Endodermal cell (in vitro differentiated cells): ENCODE results near the gene PAK1. TPM values are rescaled to one million over a fixed set of nuclear protein-coding genes. Genes with fewer than 3 reads are reported as not detected.

Source experiments
- DNase-seq: peaks from one replicate; pipeline ENCODE4 v3.0.0-alpha.2; 2017
- H3K27ac ChIP-seq: 2 replicates; pipeline ENCODE4 v1.5.1; 2013; ENCODE audit warnings: mild to moderate bottlenecking, low read depth, low read length, moderate library complexity
- H3K27me3 ChIP-seq: 2 replicates; pipeline ENCODE4 v1.6.1; 2013; ENCODE audit warnings: mild to moderate bottlenecking, low read length, moderate library complexity; ENCODE audit not compliant: insufficient read depth, control insufficient read depth, poor library complexity, severe bottlenecking
- H3K36me3 ChIP-seq: 2 replicates; pipeline ENCODE4 v1.7.0; 2013; ENCODE audit warnings: mild to moderate bottlenecking, low read length, moderate library complexity; ENCODE audit not compliant: control insufficient read depth, insufficient read depth
- H3K4me1 ChIP-seq: one replicate; pipeline ENCODE4 v1.7.0; 2013; ENCODE audit warnings: low read length; ENCODE audit not compliant: control insufficient read depth, insufficient read depth
- H3K4me3 ChIP-seq: 2 replicates; pipeline ENCODE4 v1.5.1; 2013; ENCODE audit warnings: mild to moderate bottlenecking, low read length, moderate library complexity
- H3K9ac ChIP-seq: 2 replicates; pipeline ENCODE4 v1.6.1; 2013; ENCODE audit warnings: mild to moderate bottlenecking, low read length, moderate library complexity; ENCODE audit not compliant: poor library complexity, severe bottlenecking; ENCODE audit errors: extremely low read depth
- H3K9me3 ChIP-seq: 2 replicates; pipeline ENCODE4 v1.6.1; 2013; ENCODE audit warnings: mild to moderate bottlenecking, low read length, moderate library complexity; ENCODE audit not compliant: control insufficient read depth
- H3K27ac Mint-ChIP-seq: 2 replicates; pipeline ENCODE4 v1.8.0; 2020; ENCODE audit warnings: mixed read lengths
- H3K27me3 Mint-ChIP-seq: 2 replicates; pipeline ENCODE4 v1.8.0; 2021; ENCODE audit warnings: mild to moderate bottlenecking, mixed read lengths; ENCODE audit not compliant: insufficient read depth
- H3K36me3 Mint-ChIP-seq: 2 replicates; pipeline ENCODE4 v1.8.0; 2020; ENCODE audit warnings: low read depth, mixed read lengths
- H3K4me1 Mint-ChIP-seq: 2 replicates; pipeline ENCODE4 v1.8.0; 2020; ENCODE audit warnings: mixed read lengths
- H3K4me3 Mint-ChIP-seq: 2 replicates; pipeline ENCODE4 v1.8.0; 2020; ENCODE audit warnings: mild to moderate bottlenecking, moderate library complexity, mixed read lengths
- H3K9me3 Mint-ChIP-seq: 2 replicates; pipeline ENCODE4 v1.8.0; 2020; ENCODE audit warnings: mild to moderate bottlenecking, mixed read lengths
- CTCF ChIP-seq: fragments of 200-600 bp; sonication (generic); conservative IDR thresholded peaks from 2 replicates; pipeline ENCODE4 v1.5.0; 2021; ENCODE audit warnings: antibody characterized with exemption, mild to moderate bottlenecking
- WGBS, 2 experiments: methylation state at CpG; one replicate each; pipeline versions ENCODE4 v1.1.5 to v1.1.7; 2013; ENCODE audit warnings: missing lambda C conversion rate in 2 of 2, mixed read lengths in 1 of 2; ENCODE audit not compliant: insufficient coverage in 1 of 2, insufficient read length in 1 of 2; 5-methylcytosine and 5-hydroxymethylcytosine counted together
- total RNA-seq, 2 donors: library from RNA; stranded (reverse); fragmentation: NEBNext Ultra II Directional in 1 of 2; extraction: Animal tissue kit (Norgen Biotek cat#: 25700) in 1 of 2; gene quantifications; 2 replicates in 1 of 2; 3 replicates in 1 of 2; pipeline ENCODE4 v1.2.1, GENCODE V29; 2021

The PAK1 gene
- total RNA-seq, 2 donors from 2014 or later: 91.3 to 94.9 TPM

GRCh38 chr11:77506857-77507256, 33.0 kb upstream of the PAK1 start:
- Histone ChIP-seq H3K36me3 (no peaks in the 10 kb centered on the region), H3K9ac (no peak overlapping the region), H3K27ac (no peak overlapping the region), H3K4me3 (no peak overlapping the region), H3K27me3 (no peaks in the 10 kb centered on the region), H3K9me3 (no peaks in the 10 kb centered on the region), H3K4me1 (no peaks in the 10 kb centered on the region)
- Mint-ChIP-seq H3K9me3 (peaks cover 9% of the 10 kb centered on the region), H3K27ac (no peak overlapping the region), H3K4me1 (peaks cover 2% of the 10 kb centered on the region), H3K36me3 (no peaks in the 10 kb centered on the region), H3K27me3 (peaks cover 2% of the 10 kb centered on the region), H3K4me3 (no peak overlapping the region)
- 92 to 93% methylated on average over 2 of the region's 2 CpGs for whole genome bisulfite sequencing, 2 experiments
- no peak for DNase-seq
- no peak for TF ChIP-seq CTCF

- no peak for TF ChIP-seq CTCF
- H3K4me3 ChIP-seq: no peak overlapping the region
- Mint-ChIP-seq H3K4me1 (peaks cover 2% of the 10 kb centered on the region), H3K27ac (no peak overlapping the region), H3K27me3 (peaks cover 2% of the 10 kb centered on the region), H3K4me3 (no peak overlapping the region), H3K36me3 (no peaks in the 10 kb centered on the region), H3K9me3 (peaks cover 9% of the 10 kb centered on the region)
- H3K9ac ChIP-seq: no peak overlapping the region
- no peaks in the 10 kb centered on the region for H3K27me3 ChIP-seq
- H3K9me3 ChIP-seq: no peaks in the 10 kb centered on the region
- no peaks in the 10 kb centered on the region for H3K4me1 ChIP-seq
- WGBS, 2 experiments: 83 to 100% methylated on average over 1 to 3 of the region's 3 CpGs
- no peak for DNase-seq
- H3K27ac ChIP-seq: no peak overlapping the region
- H3K36me3 ChIP-seq: no peaks in the 10 kb centered on the region
Measured at GRCh38 chr11:77505956-77506355, 32.1 kb upstream of the PAK1 start.

DNA sequence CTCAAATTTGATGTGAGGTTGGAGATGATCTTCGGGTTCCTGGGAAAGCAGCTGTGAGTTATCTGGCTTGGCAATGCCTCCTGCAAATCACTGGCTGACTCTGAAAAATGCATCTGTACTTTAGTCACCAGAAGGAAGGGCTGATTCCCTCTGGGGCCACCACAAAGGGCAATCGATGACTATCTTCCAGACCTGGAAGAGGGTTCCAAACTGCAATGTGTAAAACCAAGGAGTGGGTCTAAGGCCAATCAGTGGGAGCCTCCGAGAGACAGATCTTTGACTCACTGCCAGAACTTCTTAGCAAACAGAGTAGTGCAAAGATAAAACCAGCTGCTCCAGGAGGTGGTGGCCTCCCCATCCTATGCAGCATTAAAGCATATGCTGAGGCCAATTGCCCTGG, 29.1 kb upstream of the PAK1 start:
- TF ChIP-seq CTCF: no peak
- no peaks in the 10 kb centered on the region for H3K9me3 Mint-ChIP-seq
- peaks cover 2% of the 10 kb centered on the region for H3K4me1 Mint-ChIP-seq
- H3K9me3 ChIP-seq: no peaks in the 10 kb centered on the region
- H3K9ac ChIP-seq: no peak overlapping the region
- 89 to 93% methylated on average over 3 of the region's 3 CpGs for WGBS, 2 experiments
- no peaks in the 10 kb centered on the region for H3K4me1 ChIP-seq
- H3K27ac Mint-ChIP-seq: no peak overlapping the region
- no peaks in the 10 kb centered on the region for H3K27me3 Mint-ChIP-seq
- no peaks in the 10 kb centered on the region for H3K36me3 Mint-ChIP-seq
- no peaks in the 10 kb centered on the region for H3K27me3 ChIP-seq
- H3K4me3 Mint-ChIP-seq: no peak overlapping the region
- DNase-seq: no peak
- no peak overlapping the region for H3K27ac ChIP-seq
- no peak overlapping the region for H3K4me3 ChIP-seq
- H3K36me3 ChIP-seq: no peaks in the 10 kb centered on the region
